K562 (cell line): ENCODE results near the gene BANK1. TPM values are rescaled to one million over a fixed set of nuclear protein-coding genes. Genes with fewer than 3 reads are reported as not detected.

Experiments used
- ATAC-seq: fragments of 200-7000 bp; cut with Tn5 transposase; 3 replicates; pipeline ENCODE4 v1.9.1; 2020; ENCODE audit warnings: moderate library complexity
- BruUV-seq: library from RNA; stranded (reverse); fragments of 400-500 nt; replicated peaks from 2 replicates; lab custom pipeline; 2021; lab: Mats Ljungman, UMichigan
- CTCF ChIA-PET: fragments of 300-600 bp; formaldehyde crosslinking; extraction: SDS; loops from one replicate; lab custom pipeline; 2021; ENCODE audit warnings: low intra/inter-chr PET ratio; lab: Yijun Ruan, JAX
- POLR2A ChIA-PET: fragments of 300-600, 350-650 bp; sonication (Branson Sonifier 250); formaldehyde crosslinking; extraction: SDS; loops from one replicate; lab custom pipeline; 2021; ENCODE audit warnings: antibody characterized with exemption, inconsistent platforms; lab: Yijun Ruan, JAX
- DNase-seq, 4 experiments: peaks; one replicate each; pipeline versions ENCODE4 v3.0.0 to v3.0.0-alpha.2; 2011 to 2018; ENCODE audit warnings: low spot score in 3 of 4, mixed read lengths in 3 of 4; ENCODE audit errors: extremely low read depth in 1 of 4
- FAIRE-seq: peaks from 2 replicates; lab custom pipeline; 2011; peaks lifted over from hg19 to GRCh38; lab: Jason Lieb, UNC
- H2AFZ ChIP-seq: 2 replicates; pipeline ENCODE4 v1.6.0; 2011; ENCODE audit warnings: low read depth, low read length, control low read depth, inconsistent platforms
- H3K27ac ChIP-seq: fragments of 200-600 bp; 3 replicates; pipeline ENCODE4 v1.8.0; 2011; ENCODE audit warnings: low read depth, mild to moderate bottlenecking, control low read depth, inconsistent platforms, low read length, moderate library complexity, mixed read lengths; ENCODE audit errors: extremely low read depth
- H3K27me3 ChIP-seq, 2 experiments: fragments of 300-600 bp in 1 of 2; 2 replicates in 1 of 2; 3 replicates in 1 of 2; pipeline versions ENCODE4 v1.6.0 to v1.8.0; 2011; ENCODE audit warnings: inconsistent platforms in 2 of 2, low read length in 2 of 2, mild to moderate bottlenecking in 1 of 2, mixed read lengths in 1 of 2, moderate library complexity in 1 of 2; ENCODE audit not compliant: control insufficient read depth in 2 of 2, insufficient read depth in 2 of 2
- H3K36me3 ChIP-seq: fragments of 300-600 bp; 3 replicates; pipeline ENCODE4 v1.8.0; 2011; ENCODE audit warnings: mild to moderate bottlenecking, low read length, inconsistent platforms; ENCODE audit not compliant: control insufficient read depth, insufficient read depth
- H3K4me1 ChIP-seq, 2 experiments: fragments of 200-600 bp in 1 of 2; replicated peaks in 1 of 2; 2 replicates in 1 of 2; 3 replicates in 1 of 2; pipeline versions ENCODE4 v1.5.1 to v1.8.0; 2011; ENCODE audit warnings: inconsistent platforms in 2 of 2, low read length in 2 of 2, mild to moderate bottlenecking in 1 of 2, mixed read lengths in 1 of 2, moderate library complexity in 1 of 2; ENCODE audit not compliant: control insufficient read depth in 2 of 2, insufficient read depth in 2 of 2
- H3K4me2 ChIP-seq: 2 replicates; pipeline ENCODE4 v1.6.1; 2011; ENCODE audit warnings: low read length, control low read depth, inconsistent platforms, mixed read lengths; ENCODE audit not compliant: insufficient read depth
- H3K4me3 ChIP-seq: fragments of 200-600 bp; sonication (generic), shearing (Covaris generic); 2 replicates; pipeline ENCODE4 v1.5.1; 2016; ENCODE audit warnings: control low read depth, inconsistent platforms
- H3K79me2 ChIP-seq: fragments of 200-600 bp; 3 replicates; pipeline ENCODE4 v1.8.0; 2011; ENCODE audit warnings: low read length, inconsistent platforms; ENCODE audit not compliant: control insufficient read depth, insufficient read depth
- H3K9ac ChIP-seq, 2 experiments: 2 replicates each; pipeline versions ENCODE4 v1.6.0 to v1.6.1; 2011; ENCODE audit warnings: low read depth in 2 of 2, low read length in 2 of 2, control low read depth in 1 of 2, inconsistent platforms in 1 of 2, mild to moderate bottlenecking in 1 of 2, mixed read lengths in 1 of 2; ENCODE audit not compliant: insufficient read depth in 1 of 2
- H3K9me1 ChIP-seq: one replicate; pipeline ENCODE4 v1.6.0; 2011; ENCODE audit warnings: inconsistent platforms, mild to moderate bottlenecking, low read length, moderate library complexity; ENCODE audit not compliant: control insufficient read depth, insufficient read depth
- H3K9me3 ChIP-seq: replicated peaks from 2 replicates; pipeline ENCODE4 v1.5.1; 2011; ENCODE audit warnings: low read depth, low read length, inconsistent platforms; ENCODE audit not compliant: control insufficient read depth, insufficient read depth
- H4K20me1 ChIP-seq: replicated peaks from 2 replicates; pipeline ENCODE4 v1.6.1; 2011; ENCODE audit warnings: low read length, inconsistent platforms, mixed read lengths; ENCODE audit not compliant: control insufficient read depth, insufficient read depth
- KLF6 ChIP-seq: fragments of 250-450 bp; sonication (Bioruptor Pico); IDR thresholded peaks from 2 replicates; pipeline ENCODE4 v1.4.0; 2020; ENCODE audit warnings: mild to moderate bottlenecking, moderate library complexity, borderline replicate concordance
- NCOA4 ChIP-seq: fragments of 450-650 bp; IDR thresholded peaks from 2 replicates; pipeline ENCODE4 v1.6.1; 2018; ENCODE audit warnings: mild to moderate bottlenecking; ENCODE audit not compliant: partially characterized antibody
- PHB ChIP-seq: fragments of 250-450 bp; sonication (Bioruptor Pico); IDR thresholded peaks from 2 replicates; pipeline ENCODE4 v1.5.0; 2021
- PYGO2 ChIP-seq: fragments of 450-650 bp; IDR thresholded peaks from 2 replicates; pipeline ENCODE4 v1.6.1; 2016; ENCODE audit warnings: mild to moderate bottlenecking, missing genetic modification characterization, moderate library complexity, missing compliant biosample characterization
- RFX5 ChIP-seq: IDR thresholded peaks from 2 replicates; pipeline ENCODE4 v1.6.1; 2011; ENCODE audit warnings: low read depth, mild to moderate bottlenecking, improper control_type of control experiment, low read length
- ZNF551 ChIP-seq: fragments of 250-450 bp; sonication (Bioruptor Pico); IDR thresholded peaks from 2 replicates; pipeline ENCODE4 v1.5.0; 2021; ENCODE audit warnings: mild to moderate bottlenecking, moderate library complexity
- ZNF780A ChIP-seq: fragments of 250-450 bp; sonication (Bioruptor Pico); IDR thresholded peaks from 2 replicates; pipeline ENCODE4 v1.5.0; 2021; ENCODE audit warnings: mild to moderate bottlenecking
- WGBS: fragments of 100-300 bp; shearing (Covaris generic); methylation state at CpG from one replicate; pipeline ENCODE4 v1.1.6; 2016; ENCODE audit warnings: low coverage, mixed read lengths; ENCODE audit not compliant: insufficient coverage; ENCODE audit errors: missing lambda C conversion rate; 5-methylcytosine and 5-hydroxymethylcytosine counted together
- in situ Hi-C: fragments of 300-500 bp; cut with MboI; formaldehyde crosslinking; loops from 4 replicates; pipeline ENCODE4 v1.15.0; 2018; ENCODE audit warnings: inconsistent platforms, mixed read lengths
- intact Hi-C: fragments of 100-400 bp; cut with micrococcal nuclease; formaldehyde crosslinking; loops from 2 replicates; pipeline ENCODE4 v1.14.2; 2022
- polyA plus RNA-seq, 8 experiments: library from polyadenylated mRNA; depleted of rRNA in 4 of 8; stranded (reverse) in 5 of 8; unstranded in 3 of 8; fragments of >200 nt; fragmentation: Nextera tagmentation in 2 of 8; fragmentation: Illumina TruSeq in 1 of 8; extraction: Ambion mirVana in 2 of 8; extraction: Trizol in 1 of 8; gene quantifications; 2 replicates each; pipeline versions ENCODE4 v1.2.1 to v1.2.3, GENCODE V29; 2011 to 2014; ENCODE audit warnings: inconsistent platforms in 1 of 8, missing spikeins in 1 of 8
- total RNA-seq, 7 experiments: library from RNA; depleted of rRNA in 6 of 7; stranded (reverse); fragments of >200 nt in 6 of 7; fragmentation: Illumina TruSeq in 2 of 7; extraction: Trizol in 2 of 7; gene quantifications; 2 replicates each; pipeline versions ENCODE4 v1.2.1 to v1.2.3, GENCODE V29; 2011 to 2021; ENCODE audit warnings: low replicate concordance in 1 of 7
- TF ChIP-seq, protein P1 (sequence below): sonication (generic); formaldehyde crosslinking; IDR thresholded peaks from 2 replicates; pipeline ENCODE4 v1.8.0; 2023; ENCODE audit warnings: missing genetic modification reagents, mild to moderate bottlenecking, borderline replicate concordance
- TF ChIP-seq, protein P2 (sequence below): fragments of 450-650 bp; conservative IDR thresholded peaks from 2 replicates; pipeline ENCODE4 v1.6.1; 2016; ENCODE audit warnings: missing genetic modification characterization, low read depth, mild to moderate bottlenecking, missing compliant biosample characterization, moderate library complexity

The BANK1 gene
- total and polyA plus RNA-seq, 9 of the 15 experiments (the other 6 are each of a cell fraction or from before 2014, with no cell fraction given), result not detected

DNA sequence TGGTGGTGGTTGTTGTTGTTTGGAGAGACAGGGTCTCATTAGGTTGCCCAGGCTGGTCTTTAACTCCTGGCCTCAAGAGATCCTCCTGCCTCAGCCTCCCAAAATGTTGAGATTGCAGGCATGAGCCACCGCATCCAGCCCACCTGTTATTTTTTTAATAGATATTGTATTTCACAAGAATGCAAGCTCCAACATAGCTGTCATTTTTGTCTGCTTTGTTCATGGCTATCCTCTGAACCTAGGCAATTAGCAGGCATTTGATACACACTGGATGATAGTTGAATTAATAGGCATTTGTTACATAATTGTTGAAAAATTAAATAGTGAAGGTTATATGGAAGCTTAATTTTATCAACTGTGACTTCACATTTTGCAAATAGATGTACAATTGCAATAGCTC, 64.7 kb downstream of the BANK1 start (continued):
- TF ChIP-seq, protein P1, sequence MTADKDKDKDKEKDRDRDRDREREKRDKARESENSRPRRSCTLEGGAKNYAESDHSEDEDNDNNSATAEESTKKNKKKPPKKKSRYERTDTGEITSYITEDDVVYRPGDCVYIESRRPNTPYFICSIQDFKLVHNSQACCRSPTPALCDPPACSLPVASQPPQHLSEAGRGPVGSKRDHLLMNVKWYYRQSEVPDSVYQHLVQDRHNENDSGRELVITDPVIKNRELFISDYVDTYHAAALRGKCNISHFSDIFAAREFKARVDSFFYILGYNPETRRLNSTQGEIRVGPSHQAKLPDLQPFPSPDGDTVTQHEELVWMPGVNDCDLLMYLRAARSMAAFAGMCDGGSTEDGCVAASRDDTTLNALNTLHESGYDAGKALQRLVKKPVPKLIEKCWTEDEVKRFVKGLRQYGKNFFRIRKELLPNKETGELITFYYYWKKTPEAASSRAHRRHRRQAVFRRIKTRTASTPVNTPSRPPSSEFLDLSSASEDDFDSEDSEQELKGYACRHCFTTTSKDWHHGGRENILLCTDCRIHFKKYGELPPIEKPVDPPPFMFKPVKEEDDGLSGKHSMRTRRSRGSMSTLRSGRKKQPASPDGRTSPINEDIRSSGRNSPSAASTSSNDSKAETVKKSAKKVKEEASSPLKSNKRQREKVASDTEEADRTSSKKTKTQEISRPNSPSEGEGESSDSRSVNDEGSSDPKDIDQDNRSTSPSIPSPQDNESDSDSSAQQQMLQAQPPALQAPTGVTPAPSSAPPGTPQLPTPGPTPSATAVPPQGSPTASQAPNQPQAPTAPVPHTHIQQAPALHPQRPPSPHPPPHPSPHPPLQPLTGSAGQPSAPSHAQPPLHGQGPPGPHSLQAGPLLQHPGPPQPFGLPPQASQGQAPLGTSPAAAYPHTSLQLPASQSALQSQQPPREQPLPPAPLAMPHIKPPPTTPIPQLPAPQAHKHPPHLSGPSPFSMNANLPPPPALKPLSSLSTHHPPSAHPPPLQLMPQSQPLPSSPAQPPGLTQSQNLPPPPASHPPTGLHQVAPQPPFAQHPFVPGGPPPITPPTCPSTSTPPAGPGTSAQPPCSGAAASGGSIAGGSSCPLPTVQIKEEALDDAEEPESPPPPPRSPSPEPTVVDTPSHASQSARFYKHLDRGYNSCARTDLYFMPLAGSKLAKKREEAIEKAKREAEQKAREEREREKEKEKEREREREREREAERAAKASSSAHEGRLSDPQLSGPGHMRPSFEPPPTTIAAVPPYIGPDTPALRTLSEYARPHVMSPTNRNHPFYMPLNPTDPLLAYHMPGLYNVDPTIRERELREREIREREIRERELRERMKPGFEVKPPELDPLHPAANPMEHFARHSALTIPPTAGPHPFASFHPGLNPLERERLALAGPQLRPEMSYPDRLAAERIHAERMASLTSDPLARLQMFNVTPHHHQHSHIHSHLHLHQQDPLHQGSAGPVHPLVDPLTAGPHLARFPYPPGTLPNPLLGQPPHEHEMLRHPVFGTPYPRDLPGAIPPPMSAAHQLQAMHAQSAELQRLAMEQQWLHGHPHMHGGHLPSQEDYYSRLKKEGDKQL (CRISPR knock-in tag), result no peak
- TF ChIP-seq NCOA4, result no peak
- TF ChIP-seq ZNF551 (CRISPR knock-in tag), result no peak
- TF ChIP-seq PYGO2 (tag), result no peak

DNA sequence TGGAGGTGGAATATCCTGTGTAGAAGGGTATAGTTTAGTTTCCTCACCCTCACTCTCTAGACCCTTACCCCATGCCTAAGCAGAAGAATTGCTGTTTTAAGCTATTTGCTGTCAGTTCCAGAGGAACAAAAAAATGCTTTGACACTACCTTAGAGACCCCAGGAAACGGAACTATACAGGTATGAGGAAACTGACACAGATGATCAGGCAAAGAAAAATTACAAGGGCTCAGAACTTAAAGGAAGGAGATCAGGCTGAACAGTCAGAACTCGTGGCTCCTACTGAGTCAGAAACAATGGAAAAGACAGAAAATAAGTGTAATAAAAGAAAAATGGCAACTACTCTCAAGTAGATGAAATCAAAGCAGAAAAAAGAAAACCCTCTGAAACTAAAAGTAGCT, 65.6 kb downstream of the BANK1 start:
- Histone ChIP-seq H3K9me1 (no peaks in the 10 kb centered on the region), H3K4me2 (no peak overlapping the region), H3K36me3 (no peaks in the 10 kb centered on the region), H3K4me1 (no peaks in the 10 kb centered on the region), H3K79me2 (no peaks in the 10 kb centered on the region), H3K27me3 (no peaks in the 10 kb centered on the region), H3K9ac (no peak overlapping the region), H3K9me3 (0 out of 2 replicates have a peak, but pooled peaks cover 2% of the 10 kb centered on the region), H3K27ac (no peak overlapping the region), H4K20me1 (no peaks in the 10 kb centered on the region), H3K4me3 (no peak overlapping the region), H2AFZ (no peak overlapping the region)
- DNase-seq, result no peak
- in situ Hi-C loops, result no loop called here
- POLR2A ChIA-PET, result no interaction called here
- TF ChIP-seq KLF6 (CRISPR knock-in tag) (no peak), RFX5 (no peak), ZNF780A (CRISPR knock-in tag) (no peak), PHB (no peak)
- TF ChIP-seq, protein P2, sequence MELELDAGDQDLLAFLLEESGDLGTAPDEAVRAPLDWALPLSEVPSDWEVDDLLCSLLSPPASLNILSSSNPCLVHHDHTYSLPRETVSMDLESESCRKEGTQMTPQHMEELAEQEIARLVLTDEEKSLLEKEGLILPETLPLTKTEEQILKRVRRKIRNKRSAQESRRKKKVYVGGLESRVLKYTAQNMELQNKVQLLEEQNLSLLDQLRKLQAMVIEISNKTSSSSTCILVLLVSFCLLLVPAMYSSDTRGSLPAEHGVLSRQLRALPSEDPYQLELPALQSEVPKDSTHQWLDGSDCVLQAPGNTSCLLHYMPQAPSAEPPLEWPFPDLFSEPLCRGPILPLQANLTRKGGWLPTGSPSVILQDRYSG (tag), result no peak
- no peak for FAIRE-seq
- 0% methylated on average over 2 of the region's 2 CpGs for WGBS
- CTCF ChIA-PET, result no interaction called here
- no TSS peak for BruUV-seq
- intact Hi-C loops, result no loop called here
- ATAC-seq, result no peak
